Ishikawa (cell line): ENCODE measurements around the gene ADAMTS20.

ENCODE experiments used
- CEBPB ChIP-seq: IDR thresholded peaks from 2 replicates; pipeline ENCODE4 v1.6.1; 2012
- CREB1 ChIP-seq: IDR thresholded peaks from 2 replicates; pipeline ENCODE4 v1.6.1; 2012; ENCODE audit warnings: low read depth
- EGR1 ChIP-seq: IDR thresholded peaks from 2 replicates; pipeline ENCODE4 v1.6.1; 2012
- EP300 ChIP-seq: IDR thresholded peaks from 2 replicates; pipeline ENCODE4 v1.6.1; 2012; ENCODE audit warnings: borderline replicate concordance
- FOXM1 ChIP-seq: IDR thresholded peaks from 2 replicates; pipeline ENCODE4 v1.6.1; 2012; ENCODE audit warnings: low read depth, borderline replicate concordance
- NFIC ChIP-seq: IDR thresholded peaks from 2 replicates; pipeline ENCODE4 v1.6.1; 2012
- RAD21 ChIP-seq: IDR thresholded peaks from 2 replicates; pipeline ENCODE4 v1.6.1; 2012; ENCODE audit warnings: low read depth
- REST ChIP-seq: IDR thresholded peaks from 2 replicates; pipeline ENCODE4 v1.6.1; 2012; ENCODE audit warnings: low read depth, mild to moderate bottlenecking
- TAF1 ChIP-seq: IDR thresholded peaks from 2 replicates; pipeline ENCODE4 v1.6.1; 2012; ENCODE audit warnings: low read depth, mild to moderate bottlenecking
- TCF12 ChIP-seq: IDR thresholded peaks from 2 replicates; pipeline ENCODE4 v1.6.1; 2012; ENCODE audit warnings: low read depth
- TEAD4 ChIP-seq: IDR thresholded peaks from 2 replicates; pipeline ENCODE4 v1.6.1; 2012
- USF1 ChIP-seq: IDR thresholded peaks from 2 replicates; pipeline ENCODE4 v1.6.1; 2012
- YY1 ChIP-seq: IDR thresholded peaks from 2 replicates; pipeline ENCODE4 v1.6.1; 2012; ENCODE audit warnings: low read depth
- ZBTB7A ChIP-seq: IDR thresholded peaks from 2 replicates; pipeline ENCODE4 v1.6.1; 2012; ENCODE audit warnings: low read depth
- TF ChIP-seq, protein P1 (sequence below): IDR thresholded peaks from 2 replicates; pipeline ENCODE4 v1.6.1; 2012

The ADAMTS20 gene

GRCh38 chr12:43402436-43402835 is 149.6 kb downstream of the ADAMTS20 start:
- TF ChIP-seq RAD21 (no peak), NFIC (no peak), YY1 (no peak), EGR1 (no peak), FOXM1 (no peak), CREB1 (no peak), TEAD4 (no peak), TAF1 (no peak), USF1 (no peak), TCF12 (no peak), ZBTB7A (no peak), CEBPB (no peak), EP300 (no peak), REST (no peak)
- TF ChIP-seq, protein P1, sequence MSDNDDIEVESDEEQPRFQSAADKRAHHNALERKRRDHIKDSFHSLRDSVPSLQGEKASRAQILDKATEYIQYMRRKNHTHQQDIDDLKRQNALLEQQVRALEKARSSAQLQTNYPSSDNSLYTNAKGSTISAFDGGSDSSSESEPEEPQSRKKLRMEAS = no peak

DNA sequence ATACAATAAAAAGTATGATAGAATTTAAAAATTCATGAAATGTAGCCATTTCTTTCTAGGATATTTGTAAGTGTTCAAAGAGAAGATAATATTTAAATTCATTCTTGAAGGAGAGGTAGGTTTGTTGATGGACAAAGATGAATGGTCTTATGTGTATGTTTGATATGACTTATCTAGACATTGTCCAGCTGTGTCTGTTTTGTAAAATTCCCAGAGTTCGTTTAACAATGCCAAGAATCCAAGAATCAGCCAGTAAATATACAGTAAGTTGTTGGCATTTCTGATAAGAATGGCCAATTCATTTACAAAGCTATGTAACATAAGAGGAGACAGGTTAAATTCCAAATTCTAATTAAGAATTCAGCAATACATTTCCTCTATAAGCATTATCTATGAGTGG is 150.9 kb downstream of the ADAMTS20 start:
- no peak for TF ChIP-seq TEAD4
- TF ChIP-seq, protein P1 = no peak
- no peak for TF ChIP-seq TAF1
- no peak for TF ChIP-seq ZBTB7A
- no peak for TF ChIP-seq CEBPB
- TF ChIP-seq CREB1 = no peak

GRCh38 chr12:43396671-43397070 is 155.3 kb downstream of the ADAMTS20 start:
- TF ChIP-seq YY1 (no peak), TCF12 (no peak), TEAD4 (no peak), REST (no peak), TAF1 (no peak), CEBPB (no peak), ZBTB7A (no peak), EGR1 (no peak), EP300 (no peak), NFIC (no peak), USF1 (no peak), RAD21 (no peak), CREB1 (no peak), FOXM1 (no peak)
- TF ChIP-seq, protein P1 = no peak

GRCh38 chr12:43392116-43392515 is 159.9 kb downstream of the ADAMTS20 start:
- TF ChIP-seq ZBTB7A = no peak
- no peak for TF ChIP-seq TAF1
- no peak for TF ChIP-seq FOXM1
- no peak for TF ChIP-seq EGR1
- TF ChIP-seq USF1 = no peak
- no peak for TF ChIP-seq NFIC
- TF ChIP-seq CEBPB = no peak
- no peak for TF ChIP-seq TEAD4
- TF ChIP-seq TCF12 = no peak
- no peak for TF ChIP-seq CREB1
- TF ChIP-seq, protein P1 = no peak
- no peak for TF ChIP-seq EP300
- TF ChIP-seq REST = no peak
- no peak for TF ChIP-seq YY1
- no peak for TF ChIP-seq RAD21
